IMR-90 (cell line): ENCODE results near the gene NCOR1. TPM values are rescaled to one million over a fixed set of nuclear protein-coding genes. Genes with fewer than 3 reads are reported as not detected.

ENCODE experiments used
- microRNA-seq, 2 experiments: library from miRNA; stranded (forward) in 1 of 2; unstranded in 1 of 2; fragments of 10-50 nt in 1 of 2; fragments of <30 nt in 1 of 2; gene quantifications in 1 of 2; microRNA quantifications in 1 of 2; one replicate each; pipeline versions ENCODE3 to v1.1.0; 2013 to 2020; ENCODE audit not compliant: insufficient read depth in 1 of 2, insufficient read length in 1 of 2, unreplicated experiment in 1 of 2
- polyA plus RNA-seq, 3 experiments: library from polyadenylated mRNA; depleted of rRNA; stranded (reverse); fragments of >200 nt; gene quantifications; 2 replicates each; pipeline ENCODE4 v1.2.3, GENCODE V29; 2012; ENCODE audit warnings: low replicate concordance in 1 of 3
- small RNA-seq, 5 experiments: library from RNA; depleted of rRNA; stranded (forward); fragments of <200 nt; gene quantifications; one replicate each; pipeline ENCODE3, GENCODE V24; 2012
- total RNA-seq: library from RNA; depleted of rRNA; stranded (reverse); fragments of >200 nt; gene quantifications from 2 replicates; pipeline ENCODE4 v1.2.3, GENCODE V29; 2012; rRNA removed

Gene NCOR1
- total and polyA plus RNA-seq, 2 of the 4 experiments (the other 2 are of a cell fraction) = 54.5 to 80.3 TPM

Small RNAs within 50 kb of the gene (microRNA-seq; reads per million reads assigned to microRNA genes)
- gene RNU6-314P (ENCODE audit: insufficient read depth, insufficient read length) (not detected), gene RNU6-862P (ENCODE audit: insufficient read depth, insufficient read length) (not detected)

Small RNAs within 50 kb of the gene (small RNA-seq; reads per million reads assigned to genes)
- gene RNU6-314P (0 reads per million in 5 experiments), gene RNU6-862P (0 to 4.2 (median 0) reads per million in 5 experiments)

Other genes with a start within 250 kb of the NCOR1 start
- 6.8 and 7.2 TPM in 2 replicates for gene ZSWIM7, start 215.8 kb downstream of the NCOR1 start, total RNA-seq
- 12.0 and 12.1 TPM in 2 replicates for gene ZSWIM7, start 215.8 kb downstream of the NCOR1 start, polyA plus RNA-seq (2012; rRNA removed)
- gene TTC19, start 215.7 kb downstream of the NCOR1 start, total RNA-seq = 12.9 and 19.2 TPM in 2 replicates
- gene TTC19, start 215.7 kb downstream of the NCOR1 start, polyA plus RNA-seq (2012; rRNA removed) = 6.0 and 8.3 TPM in 2 replicates
- 17.5 and 17.9 TPM in 2 replicates for gene PIGL, start 1.7 kb upstream of the NCOR1 start, total RNA-seq
- gene PIGL, start 1.7 kb upstream of the NCOR1 start, polyA plus RNA-seq (2012; rRNA removed) = 25.3 and 29.5 TPM in 2 replicates
- gene CENPV, start 137.9 kb upstream of the NCOR1 start, total RNA-seq = 35.3 and 38.6 TPM in 2 replicates
- gene CENPV, start 137.9 kb upstream of the NCOR1 start, polyA plus RNA-seq (2012; rRNA removed) = 49.8 and 52.2 TPM in 2 replicates
- 3,383 and 4,283 TPM in 2 replicates for gene UBB, start 165.6 kb upstream of the NCOR1 start, total RNA-seq
- 2,561 and 3,167 TPM in 2 replicates for gene UBB, start 165.6 kb upstream of the NCOR1 start, polyA plus RNA-seq (2012; rRNA removed)
- 27.2 and 30.8 TPM in 2 replicates for gene TRPV2, start 200.0 kb upstream of the NCOR1 start, total RNA-seq
- gene TRPV2, start 200.0 kb upstream of the NCOR1 start, polyA plus RNA-seq (2012; rRNA removed) = 32.8 and 36.4 TPM in 2 replicates